ENCODE data around the gene CDH13.

DNA sequence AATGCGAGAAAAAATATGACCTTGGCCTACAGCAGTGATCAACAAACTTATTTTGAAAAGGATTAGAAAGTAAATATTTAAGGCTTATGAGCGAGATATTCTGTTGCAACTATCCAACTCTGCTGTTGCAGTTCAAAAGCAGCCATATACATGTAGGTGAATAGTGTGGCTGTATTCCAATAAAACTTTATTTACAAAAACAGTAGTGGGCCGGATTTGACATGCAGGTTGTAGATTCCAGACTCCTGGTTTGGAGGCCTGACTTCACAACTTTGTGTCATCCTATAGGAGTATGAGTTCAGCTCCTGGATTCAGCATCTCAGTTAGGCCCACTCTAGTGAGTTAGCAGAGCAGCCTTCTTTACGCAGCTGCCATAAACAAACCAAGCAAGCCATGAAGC, 386.3 kb downstream of the CDH13 start:
- TF ChIP-seq, protein P1, sequence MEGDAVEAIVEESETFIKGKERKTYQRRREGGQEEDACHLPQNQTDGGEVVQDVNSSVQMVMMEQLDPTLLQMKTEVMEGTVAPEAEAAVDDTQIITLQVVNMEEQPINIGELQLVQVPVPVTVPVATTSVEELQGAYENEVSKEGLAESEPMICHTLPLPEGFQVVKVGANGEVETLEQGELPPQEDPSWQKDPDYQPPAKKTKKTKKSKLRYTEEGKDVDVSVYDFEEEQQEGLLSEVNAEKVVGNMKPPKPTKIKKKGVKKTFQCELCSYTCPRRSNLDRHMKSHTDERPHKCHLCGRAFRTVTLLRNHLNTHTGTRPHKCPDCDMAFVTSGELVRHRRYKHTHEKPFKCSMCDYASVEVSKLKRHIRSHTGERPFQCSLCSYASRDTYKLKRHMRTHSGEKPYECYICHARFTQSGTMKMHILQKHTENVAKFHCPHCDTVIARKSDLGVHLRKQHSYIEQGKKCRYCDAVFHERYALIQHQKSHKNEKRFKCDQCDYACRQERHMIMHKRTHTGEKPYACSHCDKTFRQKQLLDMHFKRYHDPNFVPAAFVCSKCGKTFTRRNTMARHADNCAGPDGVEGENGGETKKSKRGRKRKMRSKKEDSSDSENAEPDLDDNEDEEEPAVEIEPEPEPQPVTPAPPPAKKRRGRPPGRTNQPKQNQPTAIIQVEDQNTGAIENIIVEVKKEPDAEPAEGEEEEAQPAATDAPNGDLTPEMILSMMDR (IDR thresholded peaks at IDR 0.05) = no peak
- TF ChIP-seq POLR2AphosphoS5 (IDR thresholded peaks at IDR 0.05) (no peak), POLR2A (IDR thresholded peaks at IDR 0.05) (no peak)
